Measurements from ENCODE around the gene DBP. TPM values are rescaled to one million over a fixed set of nuclear protein-coding genes. Genes with fewer than 3 reads are reported as not detected.
A peak's percentile ranks its signal among the peaks of the same experiment; 100 is the strongest.

The DBP gene
- polyA plus RNA-seq, 3 donors, result 12.8 to 22.3 (median 17.5) TPM

GRCh38 chr19:48638831-48639381 lies 1.7 kb upstream of the DBP start:
- no peak for TF ChIP-seq CTCF (IDR thresholded peaks at IDR 0.05)
- Histone ChIP-seq H3K9ac (ENCODE audit: insufficient read depth, low read length, poor library complexity, severe bottlenecking) (peak overlapping the region; percentile 84), H2AFZ (ENCODE audit: insufficient read depth, low read depth, low read length, poor library complexity, severe bottlenecking) (peak overlapping the region; percentile 77), H3K9me3 (replicated peaks in 1 of 2; ENCODE audit: control insufficient read depth in 1 of 2, insufficient read depth in 1 of 2, low read length in 2 of 2) (no peaks in the 10 kb centered on the region), H3K4me2 (replicated peaks; ENCODE audit: extremely low read depth, low read length, poor library complexity, severe bottlenecking) (peak overlapping the region; percentile 93), H3K79me2 (ENCODE audit: insufficient read depth, low read length) (peaks cover 32% of the 10 kb centered on the region), H3K27me3 (ENCODE audit: control insufficient read depth in 2 of 2, insufficient read depth in 2 of 2, low read length in 2 of 2) (no peaks in the 10 kb centered on the region), H3K4me1 (ENCODE audit: control insufficient read depth in 1 of 2, insufficient read depth in 2 of 2, low read length in 2 of 2) (peaks cover 32 to 59% of the 10 kb centered on the region in 2 donors), H3K36me3 (replicated peaks in 1 of 2; ENCODE audit: control insufficient read depth in 1 of 2, insufficient read depth in 2 of 2, low read length in 2 of 2) (no peaks in the 10 kb centered on the region), H4K20me1 (ENCODE audit: insufficient read depth, low read length) (peaks cover 7% of the 10 kb centered on the region), H3K4me3 (replicated peaks in 1 of 3; ENCODE audit: low read depth in 2 of 3, low read length in 3 of 3) (peak overlapping the region; percentile 70 to 86 (median 84)), H3K27ac (ENCODE audit: low read depth in 1 of 2, low read length in 2 of 2) (peak overlapping the region; percentile 95 to 96)
- 100% methylated on average over 10 of the region's 16 CpGs for WGBS (ENCODE audit: insufficient coverage)
- Mint-ChIP-seq H3K27ac (peak overlapping the region; percentile 96 to 99 (median 99)), H3K4me3 (peak overlapping the region; percentile 98 to 99), H3K9me3 (peaks cover 0 to 3% (median 1%) of the 10 kb centered on the region in 7 donors), H3K36me3 (peaks cover 3 to 5% of the 10 kb centered on the region in 2 donors), H3K4me1 (peaks cover 35% of the 10 kb centered on the region), H3K27me3 (ENCODE audit: low read depth in 3 of 3) (peaks cover 3 to 11% (median 9%) of the 10 kb centered on the region in 3 donors)
- no peak for DNase-seq
- intact Hi-C loops (cut with micrococcal nuclease), result loop anchor here (5.0 to 10.0 kb wide), 3 partner anchors 314 to 328 kb away; partner anchors contain the start of genes FTL (in 2 of the 2) and EMP3 (in 1 of the 2)

GRCh38 chr19:48637948-48638830 lies 1.0 kb upstream of the DBP start:
- peak; percentile 84 to 93 (median 91) for DNase-seq
- no peaks in the 10 kb centered on the region for H3K27me3 ChIP-seq (ENCODE audit: control insufficient read depth in 2 of 2, insufficient read depth in 2 of 2, low read length in 2 of 2)
- Mint-ChIP-seq H3K27me3 (ENCODE audit: low read depth in 3 of 3) (peaks cover 3 to 11% (median 9%) of the 10 kb centered on the region in 3 donors), H3K27ac (peak overlapping the region; percentile 96 to 99 (median 99)), H3K9me3 (peaks cover 0 to 3% (median 1%) of the 10 kb centered on the region in 7 donors), H3K4me1 (peaks cover 43% of the 10 kb centered on the region), H3K36me3 (peaks cover 6 to 8% of the 10 kb centered on the region in 2 donors), H3K4me3 (peak overlapping the region; percentile 98 to 99)
- peak overlapping the region; percentile 95 to 96 for H3K27ac ChIP-seq (ENCODE audit: low read depth in 1 of 2, low read length in 2 of 2)
- no peak for TF ChIP-seq CTCF (IDR thresholded peaks at IDR 0.05)
- H3K9ac ChIP-seq (ENCODE audit: insufficient read depth, low read length, poor library complexity, severe bottlenecking), result peak overlapping the region; percentile 84
- 2% methylated on average over 22 of the region's 29 CpGs for WGBS (ENCODE audit: insufficient coverage)
- peaks cover 40 to 66% of the 10 kb centered on the region in 2 donors for H3K4me1 ChIP-seq (ENCODE audit: control insufficient read depth in 1 of 2, insufficient read depth in 2 of 2, low read length in 2 of 2)
- H3K36me3 ChIP-seq (replicated peaks in 1 of 2; ENCODE audit: control insufficient read depth in 1 of 2, insufficient read depth in 2 of 2, low read length in 2 of 2), result peaks cover 1 to 2% of the 10 kb centered on the region in 2 donors
- H3K4me3 ChIP-seq (replicated peaks in 1 of 3; ENCODE audit: low read depth in 2 of 3, low read length in 3 of 3), result peak overlapping the region; percentile 70 to 86 (median 84)
- intact Hi-C loops (cut with micrococcal nuclease), result loop anchor here (5.0 to 10.0 kb wide), 3 partner anchors 313 to 329 kb away; partner anchors contain the start of genes FTL (in 2 of the 2) and EMP3 (in 1 of the 2)
- H3K9me3 ChIP-seq (replicated peaks in 1 of 2; ENCODE audit: control insufficient read depth in 1 of 2, insufficient read depth in 1 of 2, low read length in 2 of 2), result no peaks in the 10 kb centered on the region
- H3K79me2 ChIP-seq (ENCODE audit: insufficient read depth, low read length), result peaks cover 40% of the 10 kb centered on the region
- H2AFZ ChIP-seq (ENCODE audit: insufficient read depth, low read depth, low read length, poor library complexity, severe bottlenecking), result peak overlapping the region; percentile 77
- peaks cover 10% of the 10 kb centered on the region for H4K20me1 ChIP-seq (ENCODE audit: insufficient read depth, low read length)
- H3K4me2 ChIP-seq (replicated peaks; ENCODE audit: extremely low read depth, low read length, poor library complexity, severe bottlenecking), result peak overlapping the region; percentile 93

All from CD14-positive monocyte (primary cell).